HCT116 (cell line): ENCODE data around the gene DCLRE1A. TPM values are rescaled to one million over a fixed set of nuclear protein-coding genes. Genes with fewer than 3 reads are reported as not detected.

Experiments used
- ATAC-seq: fragments of 200-7000 bp; cut with Tn5 transposase; 2 replicates; pipeline ENCODE4 v1.9.1; 2020; ENCODE audit warnings: mild to moderate bottlenecking, moderate library complexity
- BruUV-seq: library from RNA; stranded (reverse); fragments of 400-500 nt; replicated peaks from 2 replicates; lab custom pipeline; 2021; lab: Mats Ljungman, UMichigan
- CTCF ChIA-PET: fragments of 300-600 bp; sonication (Branson Sonifier 250); formaldehyde crosslinking; loops from one replicate; lab custom pipeline; 2021; ENCODE audit warnings: antibody characterized with exemption; lab: Charles Lee
- POLR2A ChIA-PET: fragments of 300-600, 350-600 bp; sonication (Branson Sonifier 250); formaldehyde crosslinking; loops from one replicate; lab custom pipeline; 2021; ENCODE audit warnings: antibody characterized with exemption; lab: Charles Lee
- RAD21 ChIA-PET, 2 experiments: fragments of 300-600 bp; sonication (Branson Sonifier 250); formaldehyde crosslinking; loops; one replicate each; lab custom pipeline; 2023; ENCODE audit warnings: low total read pairs in 2 of 2; ENCODE audit not compliant: uncharacterized antibody in 2 of 2, unreplicated experiment in 2 of 2, low non-redundant PET in 1 of 2; lab: Charles Lee
- DNase-seq: peaks from one replicate; pipeline ENCODE4 v3.0.0-alpha.2; 2010; ENCODE audit warnings: low read depth, low spot score
- H2AFZ ChIP-seq: fragments of 200-600 bp; shearing (Covaris generic), sonication (generic); 2 replicates; pipeline ENCODE4 v1.6.1; 2017; ENCODE audit warnings: low read depth, mixed run types, mixed read lengths, antibody characterized with exemption, low read length; ENCODE audit not compliant: poor library complexity, severe bottlenecking
- H3K27ac ChIP-seq: 2 replicates; pipeline ENCODE4 v1.5.1; 2012; ENCODE audit warnings: low read depth, low read length
- H3K27me3 ChIP-seq: fragments of 200-600 bp; sonication (generic); 2 replicates; pipeline ENCODE4 v1.6.1; 2016; ENCODE audit warnings: mixed run types, low read length, mixed read lengths; ENCODE audit not compliant: insufficient read depth
- H3K36me3 ChIP-seq, 2 experiments: fragments of 200-500 bp in 1 of 2; fragments of 200-600 bp in 1 of 2; sonication (Bioruptor generic) in 1 of 2; sonication (generic) in 1 of 2; 2 replicates each; pipeline versions ENCODE4 v1.5.1 to v1.6.1; 2014 to 2016; ENCODE audit warnings: low read length in 2 of 2, inconsistent platforms in 1 of 2, mixed read lengths in 1 of 2, mixed run types in 1 of 2; ENCODE audit not compliant: insufficient read depth in 2 of 2, control insufficient read depth in 1 of 2
- H3K4me1 ChIP-seq, 2 experiments: fragments of 200-600 bp in 1 of 2; sonication (generic) in 1 of 2; 2 replicates each; pipeline versions ENCODE4 v1.5.1 to v1.6.1; 2012 to 2017; ENCODE audit warnings: low read length in 2 of 2, inconsistent platforms in 1 of 2, mild to moderate bottlenecking in 1 of 2, mixed read lengths in 1 of 2, mixed run types in 1 of 2, moderate library complexity in 1 of 2; ENCODE audit not compliant: insufficient read depth in 2 of 2, control insufficient read depth in 1 of 2
- H3K4me2 ChIP-seq: fragments of 200-600 bp; sonication (generic); 2 replicates; pipeline ENCODE4 v1.6.1; 2017; ENCODE audit warnings: mixed run types, low read length, mixed read lengths
- H3K4me3 ChIP-seq, 2 experiments: fragments of 200-600 bp in 1 of 2; sonication (generic) in 1 of 2; replicated peaks in 1 of 2; 2 replicates each; pipeline ENCODE4 v1.5.1; 2011 to 2016; ENCODE audit warnings: low read length in 2 of 2, control low read depth in 1 of 2, low read depth in 1 of 2, mild to moderate bottlenecking in 1 of 2, mixed read lengths in 1 of 2, mixed run types in 1 of 2
- H3K79me2 ChIP-seq: fragments of 200-600 bp; sonication (generic); 2 replicates; pipeline ENCODE4 v1.6.1; 2017; ENCODE audit warnings: mild to moderate bottlenecking, mixed run types, low read length, moderate library complexity, mixed read lengths; ENCODE audit not compliant: insufficient read depth
- H3K9ac ChIP-seq: fragments of 200-600 bp; sonication (generic); 2 replicates; pipeline ENCODE4 v1.6.1; 2016; ENCODE audit warnings: low read length, mixed read lengths
- H3K9me2 ChIP-seq: fragments of 200-600 bp; sonication (generic), shearing (Covaris generic); 2 replicates; pipeline ENCODE4 v1.6.1; 2017; ENCODE audit warnings: mixed run types, mild to moderate bottlenecking, moderate library complexity; ENCODE audit not compliant: insufficient read depth
- H3K9me3 ChIP-seq, 2 experiments: fragments of 200-500 bp in 1 of 2; fragments of 200-600 bp in 1 of 2; sonication (Bioruptor generic) in 1 of 2; sonication (generic) in 1 of 2; 2 replicates each; pipeline ENCODE4 v1.6.1; 2014 to 2017; ENCODE audit warnings: low read length in 2 of 2, mixed read lengths in 2 of 2, inconsistent platforms in 1 of 2, low read depth in 1 of 2, mild to moderate bottlenecking in 1 of 2, mixed run types in 1 of 2, moderate library complexity in 1 of 2; ENCODE audit not compliant: control insufficient read depth in 1 of 2, insufficient read depth in 1 of 2
- H4K20me1 ChIP-seq: fragments of 200-600 bp; sonication (generic), shearing (Covaris generic); 2 replicates; pipeline ENCODE4 v1.6.1; 2017; ENCODE audit warnings: mixed run types, mild to moderate bottlenecking, moderate library complexity; ENCODE audit not compliant: insufficient read depth
- ATF3 ChIP-seq: IDR thresholded peaks from 2 replicates; pipeline ENCODE4 v1.6.1; 2012
- CEBPB ChIP-seq: IDR thresholded peaks from 2 replicates; pipeline ENCODE4 v1.6.1; 2012; ENCODE audit warnings: low read depth
- CTCF ChIP-seq, 3 experiments: fragments of 200-600 bp in 1 of 3; sonication (generic) in 1 of 3; IDR thresholded peaks in 2 of 3; conservative IDR thresholded peaks in 1 of 3; 2 replicates each; pipeline ENCODE4 v1.5.1; 2012 to 2017; ENCODE audit warnings: low read depth in 2 of 3, low read length in 2 of 3, antibody characterized with exemption in 1 of 3, borderline replicate concordance in 1 of 3, control low read depth in 1 of 3, mild to moderate bottlenecking in 1 of 3, mixed read lengths in 1 of 3, mixed run types in 1 of 3, moderate library complexity in 1 of 3; ENCODE audit not compliant: insufficient read depth in 1 of 3
- EZH2phosphoT487 ChIP-seq: fragments of 200-600 bp; IDR thresholded peaks from 2 replicates; pipeline ENCODE4 v1.6.1; 2018; ENCODE audit warnings: antibody characterized with exemption, borderline replicate concordance
- FOSL1 ChIP-seq: IDR thresholded peaks from 2 replicates; pipeline ENCODE4 v1.6.1; 2012; ENCODE audit warnings: low read depth
- MAX ChIP-seq: IDR thresholded peaks from 2 replicates; pipeline ENCODE4 v1.6.1; 2012
- POLR2A ChIP-seq: IDR thresholded peaks from 2 replicates; pipeline ENCODE4 v1.7.0; 2011; ENCODE audit warnings: borderline replicate concordance; ENCODE audit not compliant: insufficient read depth, insufficient read length; ENCODE audit errors: extremely low read depth
- POLR2AphosphoS5 ChIP-seq: IDR thresholded peaks from 2 replicates; pipeline ENCODE4 v1.6.1; 2011; ENCODE audit warnings: mild to moderate bottlenecking, low read depth, low read length, moderate library complexity
- RAD21 ChIP-seq: IDR thresholded peaks from 2 replicates; pipeline ENCODE4 v1.6.1; 2012; ENCODE audit warnings: low read depth, mild to moderate bottlenecking
- SRF ChIP-seq: IDR thresholded peaks from 2 replicates; pipeline ENCODE4 v1.6.1; 2012; ENCODE audit warnings: low read depth
- YY1 ChIP-seq: IDR thresholded peaks from 2 replicates; pipeline ENCODE4 v1.6.1; 2011; ENCODE audit warnings: low read length, low read depth, moderate library complexity, mild to moderate bottlenecking; ENCODE audit not compliant: insufficient replicate concordance; ENCODE audit errors: extremely low read depth
- ZBTB33 ChIP-seq: IDR thresholded peaks from 2 replicates; pipeline ENCODE4 v1.6.1; 2011; ENCODE audit warnings: mild to moderate bottlenecking, low read length, moderate library complexity; ENCODE audit not compliant: insufficient replicate concordance; ENCODE audit errors: extremely low read depth
- intact Hi-C: fragments of 100-400 bp; cut with micrococcal nuclease; formaldehyde crosslinking; loops from 2 replicates; pipeline ENCODE4 v1.10.0; 2022
- total RNA-seq: library from RNA; stranded (reverse); gene quantifications from one replicate; pipeline ENCODE4 v1.2.1, GENCODE V29; 2021; ENCODE audit not compliant: unreplicated experiment

The DCLRE1A gene
- total RNA-seq, 1 experiment from 2014 or later = 13.9 TPM

- H4K20me1 ChIP-seq = no peaks in the 10 kb centered on the region
- intact Hi-C loops = no loop called here
- DNase-seq (no peak), ATAC-seq (no peak)
- TF ChIP-seq MAX (no peak), ZBTB33 (no peak), CEBPB (no peak), SRF (no peak), POLR2AphosphoS5 (no peak), RAD21 (peak; percentile 55), YY1 (no peak), CTCF (IDR thresholded peaks at IDR 0.05 in 2 of 3, conservative IDR thresholded peaks at IDR 0.05 in 1 of 3; ENCODE audit: borderline replicate concordance in 1 of 3, insufficient read depth in 1 of 3, low read depth in 2 of 3, low read length in 2 of 3) (peak in 2 of 3 experiments; percentile 3 to 22; a peak in 2 of 6 replicates), EZH2phosphoT487 (no peak), POLR2A (no peak), ATF3 (no peak), FOSL1 (no peak)
- H3K4me3 ChIP-seq = no peak overlapping the region
- RAD21 ChIA-PET = no interaction called here
- no peak overlapping the region for H3K9ac ChIP-seq
- POLR2A ChIA-PET = no interaction called here
- peaks cover 63% of the 10 kb centered on the region for H3K79me2 ChIP-seq
- H3K4me2 ChIP-seq = no peak overlapping the region
- no TSS peak for BruUV-seq
- no peak overlapping the region for H2AFZ ChIP-seq
- H3K27ac ChIP-seq = no peak overlapping the region
- no peaks in the 10 kb centered on the region for H3K27me3 ChIP-seq
- H3K4me1 ChIP-seq = no peaks in the 10 kb centered on the region
- H3K9me2 ChIP-seq = no peaks in the 10 kb centered on the region
- H3K9me3 ChIP-seq = 0 out of 4 replicates have a peak, but pooled peaks cover 0 to 3% of the 10 kb centered on the region in 2 experiments
- no peaks in the 10 kb centered on the region for H3K36me3 ChIP-seq
- CTCF ChIA-PET = no interaction called here
Observed at GRCh38 chr10:113872139-113873030, 18.5 kb upstream of the DCLRE1A start.
